Mononuclear cell (primary cell): ENCODE data around the gene ZBTB46. TPM values are rescaled to one million over a fixed set of nuclear protein-coding genes. Genes with fewer than 3 reads are reported as not detected.

Source experiments
- H3K27me3 ChIP-seq: 2 replicates; pipeline ENCODE4 v1.6.0; 2011; ENCODE audit warnings: low read length, control low read depth; ENCODE audit not compliant: insufficient read depth
- H3K4me1 ChIP-seq: 2 replicates; pipeline ENCODE4 v1.5.1; 2011; ENCODE audit warnings: mild to moderate bottlenecking, low read length, control low read depth; ENCODE audit not compliant: insufficient read depth
- H3K4me3 ChIP-seq: 2 replicates; pipeline ENCODE4 v1.5.1; 2011; ENCODE audit warnings: mild to moderate bottlenecking, low read length, moderate library complexity
- H3K9me3 ChIP-seq: 2 replicates; pipeline ENCODE4 v1.5.1; 2011; ENCODE audit warnings: low read depth, mild to moderate bottlenecking, control low read depth, low read length
- total RNA-seq: library from RNA; depleted of rRNA; stranded (reverse); fragments of >200 nt; gene quantifications from one replicate; pipeline ENCODE4 v1.2.3, GENCODE V29; 2012

ZBTB46 gene
- total RNA-seq, 1 donor = 2.1 TPM

DNA sequence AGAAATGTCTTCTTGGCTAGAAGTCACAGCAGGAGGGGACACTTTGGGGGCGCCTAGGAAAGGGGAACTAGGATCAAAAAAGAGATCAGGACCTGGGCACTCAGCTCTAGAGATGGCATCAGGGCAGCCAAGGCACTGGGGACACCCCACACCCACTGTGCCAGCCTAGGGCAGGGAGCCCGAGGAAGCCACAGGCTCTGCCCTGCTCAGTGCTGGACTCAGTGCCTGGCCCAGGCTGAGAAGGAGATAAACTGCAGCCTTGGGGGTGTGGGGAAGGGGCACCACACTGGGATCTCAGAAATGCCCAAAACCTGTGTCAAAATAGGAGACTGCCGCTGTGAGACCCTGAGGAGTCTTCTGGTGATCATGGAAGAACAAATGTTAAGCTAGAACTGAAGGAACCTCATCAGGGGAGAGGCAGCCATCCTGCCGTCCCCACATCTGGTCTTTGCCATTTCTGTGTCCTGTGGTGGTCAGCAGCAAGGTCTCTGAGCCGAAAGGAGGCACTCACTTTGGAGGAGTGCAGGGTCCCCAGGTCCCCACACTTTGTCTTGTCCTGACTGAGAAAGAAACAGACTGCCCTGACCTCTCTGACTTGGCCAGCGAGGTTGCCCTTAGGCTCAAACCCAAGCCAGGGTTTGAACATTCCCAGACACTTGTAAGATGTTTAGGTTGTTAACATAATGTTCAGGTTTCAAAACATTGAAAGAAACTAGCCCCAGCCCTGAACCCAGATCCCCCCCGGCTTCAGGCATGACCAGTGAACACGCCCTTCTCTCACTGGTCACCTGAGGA, 125.6 kb downstream of the ZBTB46 start:
- peaks cover 36% of the 10 kb centered on the region for H3K4me1 ChIP-seq
- no peak overlapping the region for H3K4me3 ChIP-seq
- no peaks in the 10 kb centered on the region for H3K9me3 ChIP-seq
- no peaks in the 10 kb centered on the region for H3K27me3 ChIP-seq

DNA sequence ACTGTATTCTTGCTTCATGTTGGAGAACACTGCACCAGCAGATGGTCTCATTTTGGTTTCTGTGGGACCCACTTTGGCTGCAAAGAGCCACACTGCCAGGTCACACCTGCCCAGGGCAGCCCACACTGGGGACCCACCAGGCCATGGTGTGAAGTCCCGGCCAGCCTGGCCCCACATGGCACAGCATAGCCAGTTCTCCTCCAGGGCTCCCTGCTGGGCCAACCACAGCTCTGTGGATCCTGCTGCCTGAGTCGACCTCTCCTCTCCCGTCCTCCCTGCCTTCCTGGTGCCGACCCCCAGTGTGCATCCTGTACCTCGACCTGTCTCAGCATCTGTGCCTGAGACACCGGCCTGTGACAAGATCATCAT, 126.3 kb downstream of the ZBTB46 start:
- no peak overlapping the region for H3K4me3 ChIP-seq
- H3K4me1 ChIP-seq = peaks cover 30% of the 10 kb centered on the region
- no peaks in the 10 kb centered on the region for H3K9me3 ChIP-seq
- H3K27me3 ChIP-seq = no peaks in the 10 kb centered on the region

DNA sequence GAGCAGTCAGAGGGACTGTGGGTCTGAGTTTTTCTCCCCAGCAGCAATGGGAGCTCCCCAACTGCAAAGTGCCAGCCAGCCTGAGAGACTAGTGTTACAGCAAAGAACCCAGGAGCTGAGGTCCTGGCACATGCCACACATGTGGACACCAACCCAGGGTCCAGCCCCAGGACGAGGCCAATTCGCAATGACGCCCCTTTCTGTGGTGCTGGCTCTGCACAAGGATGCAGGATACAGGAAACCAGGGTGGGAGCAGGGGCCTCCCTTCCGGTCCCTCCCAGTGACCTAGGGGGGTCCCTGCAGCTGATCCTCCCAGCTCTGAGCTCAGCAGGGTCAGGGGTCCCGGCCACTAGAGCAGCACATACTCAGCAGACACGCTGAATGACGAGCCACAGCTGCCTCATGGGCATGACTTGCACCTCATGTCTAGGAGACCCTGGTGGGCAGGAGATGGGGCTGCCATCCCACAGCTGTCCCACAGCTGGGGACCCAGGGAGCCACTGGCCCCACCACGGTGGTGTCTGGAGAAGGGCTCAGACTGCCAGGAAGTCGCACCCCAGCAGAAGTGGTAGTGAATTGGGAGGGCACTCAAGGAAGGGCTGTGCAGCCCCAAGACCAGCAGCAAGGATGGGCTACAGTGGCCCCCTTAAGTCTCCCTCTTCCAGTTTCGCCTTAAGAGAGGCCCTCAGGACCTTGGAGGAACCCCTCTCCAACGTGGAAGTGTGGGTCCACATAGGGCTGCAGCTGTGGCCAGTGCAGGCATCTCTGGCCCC, 126.9 kb downstream of the ZBTB46 start:
- no peak overlapping the region for H3K4me3 ChIP-seq
- H3K9me3 ChIP-seq = no peaks in the 10 kb centered on the region
- peaks cover 24% of the 10 kb centered on the region for H3K4me1 ChIP-seq
- no peaks in the 10 kb centered on the region for H3K27me3 ChIP-seq

DNA sequence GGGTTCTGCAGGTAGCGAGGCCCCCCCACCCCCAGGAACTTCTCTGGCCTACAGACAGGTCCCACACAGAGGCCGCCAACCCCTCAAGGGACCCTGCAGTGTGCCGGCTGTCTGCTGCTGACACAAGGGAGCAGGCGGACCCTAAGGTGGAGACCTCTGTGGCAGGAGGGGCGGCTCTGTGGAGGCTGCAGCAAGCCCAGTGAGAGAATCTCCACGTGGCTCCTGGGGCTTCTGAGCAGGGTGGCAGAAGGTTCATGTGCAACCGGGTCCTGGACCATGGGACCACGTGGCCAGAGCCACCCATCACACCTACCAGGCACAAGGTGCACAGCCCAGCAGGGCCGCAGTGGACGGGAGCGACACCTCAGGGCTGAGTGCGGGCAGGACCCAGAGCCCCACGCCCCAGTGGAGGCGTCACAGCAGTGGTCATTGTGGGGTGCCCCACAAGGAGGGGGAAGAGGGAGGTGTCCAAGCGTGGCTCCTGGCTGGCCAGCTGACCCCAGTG, 127.5 kb downstream of the ZBTB46 start:
- Histone ChIP-seq H3K4me1 (peaks cover 18% of the 10 kb centered on the region), H3K27me3 (no peaks in the 10 kb centered on the region), H3K4me3 (no peak overlapping the region), H3K9me3 (no peaks in the 10 kb centered on the region)

DNA sequence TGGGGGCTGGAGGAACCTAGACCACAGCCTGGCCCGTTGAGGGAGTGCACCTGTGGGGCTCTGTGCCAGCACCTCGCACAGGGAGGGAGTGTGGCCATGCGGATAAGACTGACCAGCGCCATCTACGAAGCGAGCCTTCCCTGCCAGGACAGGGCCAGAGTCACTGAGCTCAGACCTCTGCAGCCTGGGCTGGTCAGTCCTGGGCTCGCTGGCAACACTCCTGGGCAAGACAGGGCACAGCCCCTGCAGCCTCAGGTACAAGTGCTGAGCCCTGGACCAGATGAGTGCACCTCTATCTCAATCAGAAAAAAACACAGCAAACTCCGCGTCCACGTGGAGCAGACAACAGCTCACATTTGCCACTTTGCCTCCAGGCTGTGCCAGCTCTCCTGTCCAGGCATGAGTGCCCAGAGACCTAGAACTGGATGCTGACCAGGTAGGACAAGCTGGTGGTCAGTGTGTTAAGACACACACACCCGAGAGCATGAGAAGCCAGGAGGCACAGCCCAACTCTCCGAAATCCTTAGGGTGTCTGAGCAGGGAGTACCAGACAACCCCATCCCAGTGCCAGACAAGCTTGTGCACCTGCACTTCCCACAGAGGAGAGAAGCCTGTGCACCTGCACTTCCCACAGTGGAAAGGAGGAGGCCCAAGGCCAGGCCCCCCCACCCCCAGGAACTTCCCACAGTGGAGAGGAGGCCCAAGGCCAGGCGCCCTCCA, 128.2 kb downstream of the ZBTB46 start:
- Histone ChIP-seq H3K4me1 (peaks cover 15% of the 10 kb centered on the region), H3K4me3 (no peak overlapping the region), H3K27me3 (no peaks in the 10 kb centered on the region), H3K9me3 (no peaks in the 10 kb centered on the region)

DNA sequence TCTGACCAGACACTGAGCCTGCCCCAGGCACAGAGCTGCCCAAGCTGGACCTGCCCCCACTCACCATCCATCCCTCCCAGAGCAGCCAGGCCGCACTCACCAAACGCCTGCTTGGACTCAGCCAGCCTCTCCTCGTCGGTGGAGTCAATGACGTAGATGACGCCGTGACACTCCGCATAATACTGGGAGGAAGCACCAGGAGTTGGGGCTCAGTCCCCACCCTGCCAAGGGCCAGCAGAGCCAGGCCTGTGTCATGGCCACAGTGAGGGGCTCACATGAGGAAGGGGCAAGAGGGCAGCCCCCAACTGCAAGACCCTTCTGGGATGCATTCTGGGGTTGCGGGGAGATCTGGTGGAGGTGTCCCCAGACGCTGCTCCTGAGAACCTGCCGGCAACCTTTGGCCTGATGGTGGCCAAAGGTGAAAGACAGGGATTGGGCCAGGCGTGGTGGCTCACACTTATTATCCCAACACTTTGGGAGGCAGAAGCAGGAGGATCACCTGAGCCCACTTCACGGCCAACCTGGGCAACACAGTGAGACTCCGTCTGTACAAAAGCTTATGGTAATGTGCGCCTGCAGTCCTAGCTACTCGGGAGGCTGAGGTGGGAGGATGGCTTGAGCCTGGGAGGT, 128.9 kb downstream of the ZBTB46 start:
- Histone ChIP-seq H3K9me3 (no peaks in the 10 kb centered on the region), H3K27me3 (no peaks in the 10 kb centered on the region), H3K4me3 (no peak overlapping the region), H3K4me1 (peaks cover 18% of the 10 kb centered on the region)

DNA sequence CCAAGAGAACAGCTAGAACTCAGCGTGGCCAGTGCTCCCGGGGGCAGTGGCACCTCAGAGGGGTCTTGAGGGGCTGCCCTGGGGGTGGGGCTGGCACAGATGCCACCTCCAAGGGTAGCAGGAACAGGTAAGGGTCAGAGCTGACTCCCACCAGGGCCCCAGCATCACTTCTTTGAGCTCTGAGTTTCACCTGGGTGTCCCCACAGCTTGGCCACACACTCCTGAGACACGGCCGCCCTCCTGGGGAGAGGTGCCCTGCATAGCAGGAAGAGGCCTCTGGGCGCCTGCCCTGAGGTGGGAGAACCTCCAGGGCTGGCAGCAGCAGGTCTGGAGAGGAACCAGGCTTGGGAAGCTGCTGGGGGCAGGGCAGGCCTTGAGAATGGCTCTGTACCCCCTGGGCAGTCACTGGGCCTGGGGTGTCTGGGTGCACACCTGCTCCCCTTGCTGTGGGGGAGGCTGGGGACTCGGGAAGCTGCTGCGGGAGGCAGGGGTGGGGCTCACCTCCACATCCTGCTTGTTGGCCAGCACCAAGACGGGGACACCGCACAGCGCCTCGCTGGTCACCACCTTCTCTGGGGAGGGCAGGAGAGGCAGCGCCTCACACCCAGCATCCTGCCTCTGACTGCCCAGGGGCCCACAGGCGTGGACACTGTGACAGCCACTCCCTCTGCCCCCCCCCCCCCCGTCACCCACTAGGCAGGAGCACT, 129.6 kb downstream of the ZBTB46 start:
- H3K4me1 ChIP-seq = peaks cover 18% of the 10 kb centered on the region
- H3K4me3 ChIP-seq = no peak overlapping the region
- no peaks in the 10 kb centered on the region for H3K27me3 ChIP-seq
- H3K9me3 ChIP-seq = no peaks in the 10 kb centered on the region

DNA sequence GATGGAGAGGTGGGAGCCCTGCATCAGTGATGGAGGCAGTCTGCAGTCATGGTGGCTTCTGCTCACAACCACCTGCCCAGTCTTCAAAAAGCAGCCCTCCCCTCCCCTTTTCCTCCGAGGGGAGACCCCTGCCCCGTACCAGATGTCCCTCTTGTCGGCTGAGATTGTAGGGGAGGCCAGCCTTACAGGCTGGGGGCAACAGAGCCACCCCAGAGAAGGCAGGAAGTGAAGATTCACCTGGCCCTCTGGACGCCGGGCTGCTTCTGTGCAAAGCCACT, 130.1 kb downstream of the ZBTB46 start:
- peaks cover 17% of the 10 kb centered on the region for H3K4me1 ChIP-seq
- H3K4me3 ChIP-seq = no peak overlapping the region
- H3K27me3 ChIP-seq = no peaks in the 10 kb centered on the region
- H3K9me3 ChIP-seq = no peaks in the 10 kb centered on the region

DNA sequence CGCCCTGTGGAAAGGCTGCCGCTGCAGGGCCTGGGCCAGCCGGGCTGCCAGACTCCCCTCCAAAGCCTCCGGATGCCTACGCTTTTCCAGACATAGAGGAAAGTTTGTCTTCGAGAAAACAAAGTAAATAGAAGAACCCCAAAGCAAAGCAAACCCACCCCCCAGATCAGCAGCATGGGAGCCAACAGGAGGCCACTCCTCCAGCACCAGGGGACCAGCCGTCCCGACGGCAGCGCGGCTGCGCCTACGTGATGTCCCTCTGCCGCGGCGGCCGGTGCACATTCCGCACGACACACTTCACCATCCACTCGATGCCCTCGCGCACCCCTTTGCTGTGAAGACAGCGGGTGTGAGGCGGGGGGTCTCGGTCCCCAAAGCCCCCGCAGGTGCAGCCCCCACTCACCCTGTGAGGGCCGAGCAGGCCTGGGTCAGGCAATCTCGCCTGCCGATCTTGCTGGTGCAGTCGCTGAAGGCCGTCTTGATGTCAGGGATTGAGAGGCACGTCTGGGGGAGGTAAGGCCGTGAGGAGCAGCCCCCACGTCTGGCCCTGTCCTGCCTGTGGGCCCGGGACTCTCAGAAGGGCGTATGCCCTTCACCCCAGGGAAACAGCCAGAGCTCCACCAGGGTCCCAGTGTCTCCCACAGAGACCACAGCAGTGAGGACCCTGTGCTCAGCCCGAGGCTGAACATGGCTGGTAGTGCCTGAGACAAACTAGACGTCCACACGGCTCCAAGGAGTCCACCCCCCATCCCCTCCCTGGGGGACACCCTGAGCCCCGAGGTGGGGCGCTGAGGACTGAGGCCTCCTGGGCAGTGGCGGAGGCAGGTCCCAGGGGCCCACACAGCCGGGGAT, 130.6 kb downstream of the ZBTB46 start:
- H3K27me3 ChIP-seq = no peaks in the 10 kb centered on the region
- peaks cover 18% of the 10 kb centered on the region for H3K4me1 ChIP-seq
- H3K9me3 ChIP-seq = no peaks in the 10 kb centered on the region
- H3K4me3 ChIP-seq = no peak overlapping the region

DNA sequence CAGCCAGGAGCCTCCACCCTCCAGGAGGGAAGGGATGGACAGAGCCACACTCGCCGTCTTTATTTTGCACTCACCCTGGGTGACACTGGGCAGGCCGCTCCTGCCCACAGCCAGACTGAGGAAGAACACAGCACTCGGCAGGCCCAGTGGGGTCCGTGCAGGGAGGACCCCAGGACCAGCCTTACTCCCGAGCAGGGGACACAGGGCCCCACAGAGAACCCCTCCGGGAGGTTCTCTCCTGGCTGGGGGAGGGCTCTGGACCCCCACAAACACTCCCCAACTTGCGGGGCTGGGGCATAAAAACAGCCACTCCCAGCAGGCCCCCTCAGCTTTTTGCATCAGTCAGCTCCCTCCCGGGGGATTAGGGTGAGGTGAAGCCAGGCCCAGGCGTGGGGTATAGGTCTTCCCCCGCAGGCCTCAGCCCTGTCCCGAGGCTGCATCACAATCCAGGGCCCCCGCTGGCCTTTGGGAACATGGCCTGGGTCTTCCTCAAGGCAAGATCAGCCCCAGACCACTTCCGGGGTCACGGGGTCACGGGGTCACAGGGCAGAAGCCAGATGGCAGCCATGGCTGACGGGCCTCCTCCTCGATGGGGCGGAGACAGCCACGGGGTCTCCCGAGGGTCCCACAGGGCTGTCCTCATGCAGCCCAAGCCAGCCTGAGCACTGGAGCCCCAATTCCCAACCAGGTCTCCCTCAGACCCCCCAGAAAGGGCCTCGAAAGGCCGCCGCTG, 131.4 kb downstream of the ZBTB46 start:
- no peaks in the 10 kb centered on the region for H3K9me3 ChIP-seq
- no peaks in the 10 kb centered on the region for H3K27me3 ChIP-seq
- no peak overlapping the region for H3K4me3 ChIP-seq
- peaks cover 18% of the 10 kb centered on the region for H3K4me1 ChIP-seq

DNA sequence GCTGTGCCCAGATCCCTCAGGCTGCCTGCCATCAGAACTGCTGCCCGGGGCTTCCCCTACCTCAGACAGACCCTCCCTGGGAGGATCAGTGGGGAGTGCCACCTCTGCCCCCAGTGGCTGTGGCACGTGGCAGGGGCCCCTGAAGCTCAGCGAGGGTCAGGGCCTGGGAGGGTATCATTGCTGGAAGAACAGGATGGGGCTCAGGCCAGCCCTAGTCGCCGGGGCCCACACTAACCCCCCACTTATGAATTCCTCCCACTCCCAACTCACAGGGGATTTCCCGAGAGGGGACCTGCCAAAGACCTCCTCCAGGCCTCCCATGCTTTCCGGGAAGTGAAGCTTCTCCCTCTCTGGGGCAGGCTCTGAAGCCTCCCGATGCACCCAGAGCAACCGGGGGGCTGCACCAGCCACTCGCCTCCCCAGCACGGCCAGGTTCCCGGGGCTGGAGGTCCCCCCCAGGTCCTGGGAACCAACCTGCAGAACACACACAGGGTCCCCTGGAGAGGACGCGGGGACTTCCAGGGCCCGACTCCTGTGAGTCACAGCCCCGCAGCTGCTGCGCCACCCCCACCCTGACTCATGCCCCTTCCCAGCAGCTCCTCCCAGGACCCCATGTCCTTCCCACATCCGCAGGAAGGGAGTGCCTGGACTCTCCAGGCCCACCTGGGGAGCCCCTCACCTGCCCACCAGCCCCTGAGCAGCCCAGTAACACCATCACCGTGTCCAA, 132.2 kb downstream of the ZBTB46 start:
- no peaks in the 10 kb centered on the region for H3K27me3 ChIP-seq
- H3K9me3 ChIP-seq = no peaks in the 10 kb centered on the region
- H3K4me3 ChIP-seq = no peak overlapping the region
- peaks cover 18% of the 10 kb centered on the region for H3K4me1 ChIP-seq

DNA sequence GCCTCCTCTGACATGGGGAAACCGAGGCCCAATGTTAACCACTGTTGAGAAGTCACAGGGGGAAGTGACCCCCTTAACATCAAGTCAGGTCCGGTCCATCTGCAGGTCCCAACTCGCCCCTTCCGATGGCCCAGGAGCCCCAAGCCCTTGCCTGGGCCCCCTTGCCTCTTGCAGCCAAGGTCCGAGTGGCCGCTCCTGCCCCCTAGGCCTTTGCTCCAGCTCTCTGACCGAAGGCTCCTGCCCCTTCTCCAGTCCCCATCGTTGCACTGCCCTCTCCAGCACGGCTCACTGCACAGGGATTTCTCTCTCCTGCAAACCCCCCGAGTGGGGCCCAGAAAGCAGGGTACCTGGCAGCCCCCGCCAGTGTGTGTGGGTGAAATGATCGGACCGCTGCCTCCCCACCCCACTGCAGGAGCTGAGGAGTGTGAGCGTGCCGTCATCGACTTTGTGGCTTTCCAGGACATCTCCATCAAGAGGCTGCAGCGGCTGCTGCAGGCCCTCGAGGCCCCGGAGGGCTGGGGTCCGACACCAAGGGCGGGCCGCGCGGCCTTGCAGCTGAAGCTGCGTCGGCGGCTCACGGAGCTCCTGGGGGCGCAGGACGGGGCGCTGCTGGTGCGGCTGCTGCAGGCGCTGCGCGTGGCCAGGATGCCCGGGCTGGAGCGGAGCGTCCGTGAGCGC, 133.1 kb downstream of the ZBTB46 start:
- Histone ChIP-seq H3K4me1 (peaks cover 18% of the 10 kb centered on the region), H3K27me3 (no peaks in the 10 kb centered on the region), H3K4me3 (no peak overlapping the region), H3K9me3 (no peaks in the 10 kb centered on the region)
